Mucosa of stomach (tissue), 1 donor: ENCODE data around the gene HIRA.

ENCODE experiments used
- H3K27me3 ChIP-seq: one replicate; pipeline ENCODE4 v1.7.0; 2013; ENCODE audit warnings: mild to moderate bottlenecking, low read length; ENCODE audit not compliant: control insufficient read depth, insufficient read depth
- H3K36me3 ChIP-seq: one replicate; pipeline ENCODE4 v1.7.0; 2013; ENCODE audit warnings: low read length; ENCODE audit not compliant: control insufficient read depth, insufficient read depth
- H3K4me1 ChIP-seq: one replicate; pipeline ENCODE4 v1.7.0; 2013; ENCODE audit warnings: mild to moderate bottlenecking, low read length; ENCODE audit not compliant: control insufficient read depth, insufficient read depth
- H3K4me3 ChIP-seq: one replicate; pipeline ENCODE4 v1.7.0; 2013; ENCODE audit warnings: low read length
- H3K9ac ChIP-seq: one replicate; pipeline ENCODE4 v1.7.0; 2013; ENCODE audit warnings: mild to moderate bottlenecking, low read length, moderate library complexity
- H3K9me3 ChIP-seq: one replicate; pipeline ENCODE4 v1.7.0; 2013; ENCODE audit warnings: mild to moderate bottlenecking, low read length, moderate library complexity; ENCODE audit not compliant: control insufficient read depth
- donor health status: Pancreatic carcinoma.

The HIRA gene

GRCh38 chr22:19353363-19354131 is 78.0 kb downstream of the HIRA start:
- Histone ChIP-seq H3K9ac (no peak overlapping the region), H3K9me3 (no peaks in the 10 kb centered on the region), H3K4me3 (no peak overlapping the region), H3K27me3 (no peaks in the 10 kb centered on the region), H3K36me3 (peaks cover 11% of the 10 kb centered on the region), H3K4me1 (peaks cover 4% of the 10 kb centered on the region)

- Histone ChIP-seq H3K9me3 (no peaks in the 10 kb centered on the region), H3K36me3 (peaks cover 11% of the 10 kb centered on the region), H3K9ac (no peak overlapping the region), H3K4me1 (peaks cover 4% of the 10 kb centered on the region), H3K27me3 (no peaks in the 10 kb centered on the region), H3K4me3 (no peak overlapping the region)
Observed at GRCh38 chr22:19352766-19353165, 78.8 kb downstream of the HIRA start.

- no peaks in the 10 kb centered on the region for H3K9me3 ChIP-seq
- H3K9ac ChIP-seq = no peak overlapping the region
- H3K4me3 ChIP-seq = no peak overlapping the region
- H3K36me3 ChIP-seq = peaks cover 11% of the 10 kb centered on the region
- no peaks in the 10 kb centered on the region for H3K27me3 ChIP-seq
- H3K4me1 ChIP-seq = no peaks in the 10 kb centered on the region
Observed at GRCh38 chr22:19352217-19352616, 79.3 kb downstream of the HIRA start.

GRCh38 chr22:19351604-19352003 is 79.9 kb downstream of the HIRA start:
- H3K9ac ChIP-seq = no peak overlapping the region
- H3K36me3 ChIP-seq = peaks cover 11% of the 10 kb centered on the region
- no peak overlapping the region for H3K4me3 ChIP-seq
- H3K9me3 ChIP-seq = no peaks in the 10 kb centered on the region
- H3K4me1 ChIP-seq = no peaks in the 10 kb centered on the region
- no peaks in the 10 kb centered on the region for H3K27me3 ChIP-seq

- H3K9ac ChIP-seq = no peak overlapping the region
- no peaks in the 10 kb centered on the region for H3K9me3 ChIP-seq
- no peaks in the 10 kb centered on the region for H3K27me3 ChIP-seq
- H3K4me1 ChIP-seq = no peaks in the 10 kb centered on the region
- H3K4me3 ChIP-seq = no peak overlapping the region
- H3K36me3 ChIP-seq = peaks cover 11% of the 10 kb centered on the region
Observed at GRCh38 chr22:19350947-19351346, 80.6 kb downstream of the HIRA start.

- Histone ChIP-seq H3K27me3 (no peaks in the 10 kb centered on the region), H3K4me3 (no peak overlapping the region), H3K36me3 (peaks cover 7% of the 10 kb centered on the region)
Observed at GRCh38 chr22:19350476-19350859, 81.1 kb downstream of the HIRA start.

GRCh38 chr22:19349778-19350475 is 81.6 kb downstream of the HIRA start:
- Histone ChIP-seq H3K27me3 (no peaks in the 10 kb centered on the region), H3K4me3 (no peak overlapping the region)

More at GRCh38 chr22:19350476-19350859, 81.1 kb downstream of the HIRA start:
- Histone ChIP-seq H3K9me3 (no peaks in the 10 kb centered on the region), H3K9ac (no peak overlapping the region), H3K4me1 (no peaks in the 10 kb centered on the region)

GRCh38 chr22:19346677-19347265 is 84.8 kb downstream of the HIRA start:
- Histone ChIP-seq H3K4me3 (no peak overlapping the region), H3K27me3 (no peaks in the 10 kb centered on the region), H3K4me1 (no peaks in the 10 kb centered on the region), H3K9me3 (no peaks in the 10 kb centered on the region), H3K9ac (no peak overlapping the region), H3K36me3 (peaks cover 7% of the 10 kb centered on the region)

More at GRCh38 chr22:19349778-19350475, 81.6 kb downstream of the HIRA start:
- peaks cover 7% of the 10 kb centered on the region for H3K36me3 ChIP-seq
- no peaks in the 10 kb centered on the region for H3K4me1 ChIP-seq
- no peak overlapping the region for H3K9ac ChIP-seq
- H3K9me3 ChIP-seq = no peaks in the 10 kb centered on the region

GRCh38 chr22:19344420-19344819 is 87.1 kb downstream of the HIRA start:
- Histone ChIP-seq H3K4me3 (no peak overlapping the region), H3K27me3 (no peaks in the 10 kb centered on the region), H3K9ac (no peak overlapping the region), H3K36me3 (no peaks in the 10 kb centered on the region), H3K4me1 (no peaks in the 10 kb centered on the region), H3K9me3 (no peaks in the 10 kb centered on the region)

- Histone ChIP-seq H3K9me3 (no peaks in the 10 kb centered on the region), H3K27me3 (no peaks in the 10 kb centered on the region), H3K36me3 (no peaks in the 10 kb centered on the region), H3K4me1 (no peaks in the 10 kb centered on the region), H3K9ac (no peak overlapping the region), H3K4me3 (no peak overlapping the region)
Observed at GRCh38 chr22:19343470-19343869, 88.1 kb downstream of the HIRA start.

- Histone ChIP-seq H3K9ac (no peak overlapping the region), H3K36me3 (no peaks in the 10 kb centered on the region)
Observed at GRCh38 chr22:19341500-19341899, 90.0 kb downstream of the HIRA start.

GRCh38 chr22:19337137-19337536 is 94.4 kb downstream of the HIRA start:
- no peaks in the 10 kb centered on the region for H3K9me3 ChIP-seq
- no peak overlapping the region for H3K4me3 ChIP-seq
- H3K9ac ChIP-seq = no peak overlapping the region
- H3K27me3 ChIP-seq = no peaks in the 10 kb centered on the region
- H3K36me3 ChIP-seq = no peaks in the 10 kb centered on the region
- H3K4me1 ChIP-seq = no peaks in the 10 kb centered on the region

More at GRCh38 chr22:19341500-19341899, 90.0 kb downstream of the HIRA start:
- Histone ChIP-seq H3K9me3 (no peaks in the 10 kb centered on the region), H3K4me3 (no peak overlapping the region), H3K27me3 (no peaks in the 10 kb centered on the region), H3K4me1 (no peaks in the 10 kb centered on the region)
